Measurements from ENCODE around the gene SEC16A.

Gene SEC16A

GRCh38 chr9:136493567-136493971, 10.7 kb upstream of the SEC16A start:
- DNase-seq (ENCODE audit: low spot score), result no peak
- TF ChIP-seq CTCF (IDR thresholded peaks at IDR 0.05; ENCODE audit: extremely low read depth, missing control alignments), result no peak

- no peak for DNase-seq (ENCODE audit: low spot score)
- TF ChIP-seq CTCF (IDR thresholded peaks at IDR 0.05; ENCODE audit: extremely low read depth, missing control alignments), result no peak
Measured at GRCh38 chr9:136492978-136493522, 10.2 kb upstream of the SEC16A start.

- TF ChIP-seq CTCF (IDR thresholded peaks at IDR 0.05; ENCODE audit: extremely low read depth, missing control alignments), result no peak
- no peak for DNase-seq (ENCODE audit: low spot score)
Measured at GRCh38 chr9:136489731-136490130, 6.9 kb upstream of the SEC16A start.

GRCh38 chr9:136488247-136489214, 5.7 kb upstream of the SEC16A start:
- DNase-seq (ENCODE audit: low spot score), result peak; percentile 81
- TF ChIP-seq CTCF (IDR thresholded peaks at IDR 0.05; ENCODE audit: extremely low read depth, missing control alignments), result peak; percentile 97

GRCh38 chr9:136487672-136488071, 4.8 kb upstream of the SEC16A start:
- TF ChIP-seq CTCF (IDR thresholded peaks at IDR 0.05; ENCODE audit: extremely low read depth, missing control alignments), result no peak
- no peak for DNase-seq (ENCODE audit: low spot score)

GRCh38 chr9:136486823-136487620, 4.2 kb upstream of the SEC16A start:
- no peak for TF ChIP-seq CTCF (IDR thresholded peaks at IDR 0.05; ENCODE audit: extremely low read depth, missing control alignments)
- DNase-seq (ENCODE audit: low spot score), result no peak

Measured in GM20000 (cell line).